ENCODE data around the gene ZNF593. TPM values are rescaled to one million over a fixed set of nuclear protein-coding genes. Genes with fewer than 3 reads are reported as not detected.
A peak's percentile ranks its signal among the peaks of the same experiment; 100 is the strongest.

The ZNF593 gene
- total and polyA plus RNA-seq, 9 of the 15 experiments (the other 6 are each of a cell fraction or from before 2014, with no cell fraction given), result 9.8 to 334 (median 48.2) TPM

GRCh38 chr1:26162220-26162709 lies 7.4 kb upstream of the ZNF593 start (continued):
- TF ChIP-seq HINFP (tag; conservative IDR thresholded peaks at IDR 0.05; ENCODE audit: low read depth) (no peak), ELK1 (CRISPR knock-in tag; IDR thresholded peaks at IDR 0.05) (no peak), ATF1 (CRISPR knock-in tag; IDR thresholded peaks at IDR 0.05) (no peak), ATF1 (tag; IDR thresholded peaks at IDR 0.05) (no peak), E2F6 (IDR thresholded peaks at IDR 0.05; ENCODE audit: borderline replicate concordance in 1 of 2, extremely low read depth in 1 of 2, insufficient read depth in 1 of 2, insufficient read length in 1 of 2, low read depth in 1 of 2, low read length in 1 of 2, poor library complexity in 1 of 2, severe bottlenecking in 1 of 2) (no peak), RBM25 (IDR thresholded peaks at IDR 0.05; ENCODE audit: low read depth, low read length, severe bottlenecking) (peak; percentile 31), TCF7L2 (IDR thresholded peaks at IDR 0.05; ENCODE audit: low read depth, low read length) (no peak), GATAD2A (IDR thresholded peaks at IDR 0.05) (peak; percentile 34; the same call in 1 of the 2 replicates), ARID2 (IDR thresholded peaks at IDR 0.05) (no peak), TAF1 (IDR thresholded peaks at IDR 0.05; ENCODE audit: control insufficient read depth, extremely low read depth, insufficient read depth, low read length, severe bottlenecking) (no peak), ZNF175 (CRISPR knock-in tag; IDR thresholded peaks at IDR 0.05; ENCODE audit: low read depth) (0 out of 2 replicates have a peak, but pooled peaks have one; percentile 3), ZNF121 (CRISPR knock-in tag; conservative IDR thresholded peaks at IDR 0.05) (no peak), ZNF408 (CRISPR knock-in tag; IDR thresholded peaks at IDR 0.05; ENCODE audit: low read depth) (no peak), POLR3A (IDR thresholded peaks at IDR 0.05; ENCODE audit: borderline replicate concordance, extremely low read depth, insufficient read depth, insufficient read length) (no peak), ETV1 (tag; conservative IDR thresholded peaks at IDR 0.05; ENCODE audit: low read depth) (no peak), HOXB6 (CRISPR knock-in tag; IDR thresholded peaks at IDR 0.05; ENCODE audit: borderline replicate concordance) (peak; percentile 18; the same call in 1 of the 2 replicates), NFYB (IDR thresholded peaks at IDR 0.05; ENCODE audit: extremely low read depth, insufficient read length) (no peak), SAFB (IDR thresholded peaks at IDR 0.05; ENCODE audit: borderline replicate concordance, low read depth, low read length) (no peak), SMARCB1 (IDR thresholded peaks at IDR 0.05; ENCODE audit: insufficient read length, low read depth) (no peak), THRB (CRISPR knock-in tag; conservative IDR thresholded peaks at IDR 0.05) (no peak), NR2C2 (CRISPR knock-in tag; IDR thresholded peaks at IDR 0.05) (no peak), NR2C2 (tag; IDR thresholded peaks at IDR 0.05) (0 out of 2 replicates have a peak, but pooled peaks have one; percentile 2), SMARCC2 (IDR thresholded peaks at IDR 0.05; ENCODE audit: low read depth) (no peak), CHD1 (IDR thresholded peaks at IDR 0.05; ENCODE audit: low read length) (no peak), DNMT1 (IDR thresholded peaks at IDR 0.05) (no peak)
